A673 (cell line): ENCODE data around the gene OSBP2. TPM values are rescaled to one million over a fixed set of nuclear protein-coding genes. Genes with fewer than 3 reads are reported as not detected.
A peak's percentile ranks its signal among the peaks of the same experiment; 100 is the strongest.

Experiments
- BruUV-seq: library from RNA; stranded (reverse); fragments of 400-500 nt; replicated peaks from 2 replicates; lab custom pipeline; 2021; lab: Mats Ljungman, UMichigan
- CTCF ChIA-PET: fragments of 300-600 bp; sonication (Branson Sonifier 250); formaldehyde crosslinking; loops from one replicate; lab custom pipeline; 2022; ENCODE audit warnings: antibody characterized with exemption; lab: Charles Lee
- POLR2A ChIA-PET: fragments of 300-600 bp; sonication (Branson Sonifier 250); formaldehyde crosslinking; loops from one replicate; lab custom pipeline; 2022; ENCODE audit warnings: antibody characterized with exemption; ENCODE audit not compliant: low non-redundant PET; lab: Charles Lee
- DNase-seq: peaks from one replicate; pipeline ENCODE4 v3.0.0-alpha.2; 2015; ENCODE audit warnings: low spot score
- H3K27ac ChIP-seq: fragments of 200-600 bp; sonication (generic); 2 replicates; pipeline ENCODE4 v1.5.1; 2016; ENCODE audit warnings: mixed run types, low read depth, mild to moderate bottlenecking, mixed read lengths, antibody characterized with exemption, low read length; ENCODE audit not compliant: poor library complexity, severe bottlenecking
- H3K27me3 ChIP-seq: fragments of 200-600 bp; sonication (generic); replicated peaks from 2 replicates; pipeline ENCODE4 v1.6.1; 2017; ENCODE audit warnings: mixed run types, low read depth, mild to moderate bottlenecking, mixed read lengths, antibody characterized with exemption, low read length; ENCODE audit not compliant: insufficient read depth, poor library complexity
- H3K36me3 ChIP-seq: fragments of 200-600 bp; sonication (generic); 2 replicates; pipeline ENCODE4 v1.6.1; 2016; ENCODE audit warnings: mixed run types, mild to moderate bottlenecking, mixed read lengths, antibody characterized with exemption, low read length; ENCODE audit not compliant: insufficient read depth, poor library complexity, severe bottlenecking
- H3K4me1 ChIP-seq: fragments of 200-600 bp; sonication (generic); 2 replicates; pipeline ENCODE4 v1.6.1; 2017; ENCODE audit warnings: mixed run types, mild to moderate bottlenecking, mixed read lengths, antibody characterized with exemption, low read length; ENCODE audit not compliant: insufficient read depth, poor library complexity, severe bottlenecking
- H3K4me3 ChIP-seq: fragments of 200-600 bp; sonication (generic); 2 replicates; pipeline ENCODE4 v1.5.1; 2016; ENCODE audit warnings: low read depth, mixed run types, mild to moderate bottlenecking, mixed read lengths, low read length; ENCODE audit not compliant: poor library complexity, severe bottlenecking
- H3K9me3 ChIP-seq: fragments of 200-600 bp; sonication (generic); 2 replicates; pipeline ENCODE4 v1.6.1; 2016; ENCODE audit warnings: mixed run types, low read depth, mild to moderate bottlenecking, mixed read lengths, antibody characterized with exemption, low read length; ENCODE audit not compliant: poor library complexity, severe bottlenecking
- EZH2 ChIP-seq: fragments of 200-600 bp; sonication (generic); IDR thresholded peaks from 2 replicates; pipeline ENCODE4 v1.6.1; 2017; ENCODE audit warnings: borderline replicate concordance, low read depth, mild to moderate bottlenecking, mixed read lengths, antibody characterized with exemption, low read length; ENCODE audit not compliant: poor library complexity, severe bottlenecking
- intact Hi-C: fragments of 100-400 bp; cut with micrococcal nuclease; formaldehyde crosslinking; loops from one replicate; pipeline ENCODE4 v1.10.0; 2022; ENCODE audit not compliant: unreplicated experiment
- total RNA-seq: library from RNA; stranded (reverse); gene quantifications from 2 replicates; pipeline ENCODE4 v1.2.3, GENCODE V29; 2021
- TF ChIP-seq, protein P1 (sequence below): fragments of 300-800, 200-600 bp; sonication (generic); conservative IDR thresholded peaks from 2 replicates; pipeline ENCODE4 v1.5.1; 2017; ENCODE audit warnings: low read depth, mild to moderate bottlenecking, antibody characterized with exemption, low read length, moderate library complexity, mixed read lengths

OSBP2 gene
- total RNA-seq, 1 experiment from 2014 or later: 1.8 TPM

DNA sequence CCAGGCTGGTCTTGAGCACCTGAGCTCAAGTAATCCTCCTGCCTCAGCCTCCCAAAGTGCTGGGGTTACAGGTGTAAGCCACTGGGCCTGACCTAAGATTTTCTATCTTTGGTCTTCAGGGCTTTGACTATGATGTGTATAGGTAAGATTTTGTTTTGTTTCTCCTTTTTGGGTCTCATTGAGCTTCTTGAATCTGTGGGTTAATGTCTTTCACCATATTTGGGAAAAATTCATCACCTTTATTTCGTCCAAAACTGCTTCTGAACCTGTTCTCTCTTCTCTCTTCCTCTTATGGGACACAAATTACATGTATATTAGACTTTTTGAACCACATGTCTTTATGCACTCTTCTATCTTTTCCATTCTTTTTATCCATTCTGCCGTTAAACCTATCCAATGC, 100.4 kb downstream of the OSBP2 start:
- TF ChIP-seq, protein P1, sequence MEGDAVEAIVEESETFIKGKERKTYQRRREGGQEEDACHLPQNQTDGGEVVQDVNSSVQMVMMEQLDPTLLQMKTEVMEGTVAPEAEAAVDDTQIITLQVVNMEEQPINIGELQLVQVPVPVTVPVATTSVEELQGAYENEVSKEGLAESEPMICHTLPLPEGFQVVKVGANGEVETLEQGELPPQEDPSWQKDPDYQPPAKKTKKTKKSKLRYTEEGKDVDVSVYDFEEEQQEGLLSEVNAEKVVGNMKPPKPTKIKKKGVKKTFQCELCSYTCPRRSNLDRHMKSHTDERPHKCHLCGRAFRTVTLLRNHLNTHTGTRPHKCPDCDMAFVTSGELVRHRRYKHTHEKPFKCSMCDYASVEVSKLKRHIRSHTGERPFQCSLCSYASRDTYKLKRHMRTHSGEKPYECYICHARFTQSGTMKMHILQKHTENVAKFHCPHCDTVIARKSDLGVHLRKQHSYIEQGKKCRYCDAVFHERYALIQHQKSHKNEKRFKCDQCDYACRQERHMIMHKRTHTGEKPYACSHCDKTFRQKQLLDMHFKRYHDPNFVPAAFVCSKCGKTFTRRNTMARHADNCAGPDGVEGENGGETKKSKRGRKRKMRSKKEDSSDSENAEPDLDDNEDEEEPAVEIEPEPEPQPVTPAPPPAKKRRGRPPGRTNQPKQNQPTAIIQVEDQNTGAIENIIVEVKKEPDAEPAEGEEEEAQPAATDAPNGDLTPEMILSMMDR: no peak
- no peak for TF ChIP-seq EZH2
- POLR2A ChIA-PET: no interaction called here
- CTCF ChIA-PET: no interaction called here

DNA sequence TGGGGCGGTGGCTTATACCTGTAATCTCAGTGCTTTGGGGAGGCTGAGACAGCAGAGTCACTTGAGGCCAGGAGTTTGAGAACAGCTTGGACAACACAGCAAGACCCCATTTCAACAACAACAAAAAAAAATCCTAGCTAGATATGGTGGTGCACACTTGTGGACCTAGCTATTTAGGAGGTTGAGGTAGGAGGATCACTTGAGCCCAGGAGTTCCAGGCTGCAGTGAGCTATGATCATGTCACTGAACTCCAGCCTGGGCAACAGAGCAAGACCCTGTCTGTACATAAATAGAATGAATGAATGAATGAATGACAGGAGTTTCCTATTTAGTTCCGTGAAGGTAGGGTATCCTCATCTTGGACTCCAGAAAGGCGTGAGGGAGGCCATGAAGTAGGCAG, 107.0 kb downstream of the OSBP2 start:
- peaks cover 14% of the 10 kb centered on the region for H3K4me1 ChIP-seq
- no peaks in the 10 kb centered on the region for H3K36me3 ChIP-seq
- peaks cover 41% of the 10 kb centered on the region for H3K27me3 ChIP-seq
- ChIA-PET CTCF (no interaction called here), POLR2A (no interaction called here)
- no peaks in the 10 kb centered on the region for H3K9me3 ChIP-seq
- H3K4me3 ChIP-seq: no peak overlapping the region
- BruUV-seq: no TSS peak
- TF ChIP-seq, protein P1: no peak
- TF ChIP-seq EZH2: no peak
- H3K27ac ChIP-seq: no peak overlapping the region
- intact Hi-C loops: no loop called here
- DNase-seq: no peak

More for the DNA sequence above, 100.4 kb downstream of the OSBP2 start:
- intact Hi-C loops: no loop called here
- H3K36me3 ChIP-seq: no peaks in the 10 kb centered on the region
- no peak for DNase-seq
- no TSS peak for BruUV-seq
- H3K4me1 ChIP-seq: no peaks in the 10 kb centered on the region
- H3K9me3 ChIP-seq: no peaks in the 10 kb centered on the region
- H3K27ac ChIP-seq: no peak overlapping the region
- peaks cover 2% of the 10 kb centered on the region for H3K27me3 ChIP-seq
- H3K4me3 ChIP-seq: no peak overlapping the region

DNA sequence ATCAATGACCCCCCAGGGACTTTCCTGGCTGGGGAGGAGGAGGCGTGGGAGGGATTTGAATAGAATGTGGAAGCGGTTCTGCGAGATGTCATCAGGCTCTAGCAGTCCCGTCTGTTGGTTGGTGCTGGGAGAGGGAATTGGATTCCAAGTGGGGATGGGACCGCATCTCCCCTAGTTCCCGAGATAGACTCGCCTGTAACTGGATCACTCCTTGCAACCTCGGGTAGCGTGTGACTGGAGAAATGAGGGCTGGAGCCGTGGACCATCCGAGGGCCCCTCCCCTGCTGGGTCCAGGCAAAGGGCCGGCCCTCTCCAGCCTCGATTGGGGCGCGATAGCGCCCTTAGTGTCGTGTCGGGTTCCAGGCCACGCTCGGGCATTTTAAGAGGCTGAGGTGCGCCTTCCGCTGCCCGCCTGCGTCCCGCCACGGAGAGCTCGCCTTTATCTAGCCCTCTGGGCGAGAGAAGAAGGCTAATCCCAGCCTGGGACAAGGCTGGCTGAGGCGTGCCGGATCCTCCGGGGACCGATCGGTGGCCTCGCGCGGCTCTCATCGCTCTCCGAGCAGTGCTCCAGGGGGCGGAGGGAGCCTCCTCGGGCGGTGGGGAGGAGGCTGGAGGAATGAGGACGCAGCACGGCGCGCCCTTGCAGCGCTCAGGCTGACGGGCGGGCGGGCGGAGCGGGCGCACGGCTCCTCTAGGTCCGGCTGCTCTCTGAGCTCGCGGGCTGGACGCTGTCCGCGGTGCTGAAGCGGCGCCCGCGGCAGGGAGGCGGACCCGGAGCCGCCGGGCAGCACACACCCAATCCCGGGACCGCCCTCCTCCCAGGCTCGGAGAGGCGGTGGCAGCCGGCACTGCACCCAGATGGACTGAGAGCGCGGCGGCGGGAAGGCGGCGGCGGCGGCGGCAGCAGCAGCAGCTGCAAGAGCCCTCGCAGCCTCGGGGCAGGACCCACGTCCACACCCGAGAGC, 107.8 kb downstream of the OSBP2 start:
- no TSS peak for BruUV-seq
- Histone ChIP-seq H3K9me3 (no peaks in the 10 kb centered on the region), H3K36me3 (no peaks in the 10 kb centered on the region), H3K4me1 (peaks cover 14% of the 10 kb centered on the region), H3K27ac (no peak overlapping the region), H3K27me3 (peaks cover 41% of the 10 kb centered on the region), H3K4me3 (peak overlapping the region; percentile 24)
- no peak for TF ChIP-seq EZH2
- TF ChIP-seq, protein P1: 0 out of 2 replicates have a peak, but pooled peaks have one; percentile 22
- DNase-seq: peak; percentile 93
- intact Hi-C loops: no loop called here
- POLR2A ChIA-PET: no interaction called here
- CTCF ChIA-PET: no interaction called here
